Measurements from ENCODE around the gene NEK1.

Gene NEK1

DNA sequence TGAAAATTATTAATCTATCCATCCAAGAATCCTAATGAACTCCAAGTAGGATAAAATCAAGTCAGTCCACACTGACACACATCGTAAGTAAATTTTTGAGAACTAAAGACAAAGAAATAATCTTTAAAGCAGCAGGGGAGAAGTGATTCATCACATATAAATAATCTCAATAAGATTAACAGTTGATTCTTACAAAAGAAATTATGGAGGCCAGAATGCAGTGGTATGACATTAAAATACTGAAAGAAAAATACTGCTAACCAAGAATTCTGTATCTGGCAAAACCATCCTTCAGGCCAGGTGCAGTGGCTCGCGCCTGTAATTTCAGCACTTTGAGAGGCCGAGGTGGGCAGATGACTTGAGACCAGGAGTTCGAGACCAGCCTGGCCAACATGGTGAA is 245.6 kb downstream of the NEK1 start:
- DNase-seq (ENCODE audit: low read depth), result no peak

DNA sequence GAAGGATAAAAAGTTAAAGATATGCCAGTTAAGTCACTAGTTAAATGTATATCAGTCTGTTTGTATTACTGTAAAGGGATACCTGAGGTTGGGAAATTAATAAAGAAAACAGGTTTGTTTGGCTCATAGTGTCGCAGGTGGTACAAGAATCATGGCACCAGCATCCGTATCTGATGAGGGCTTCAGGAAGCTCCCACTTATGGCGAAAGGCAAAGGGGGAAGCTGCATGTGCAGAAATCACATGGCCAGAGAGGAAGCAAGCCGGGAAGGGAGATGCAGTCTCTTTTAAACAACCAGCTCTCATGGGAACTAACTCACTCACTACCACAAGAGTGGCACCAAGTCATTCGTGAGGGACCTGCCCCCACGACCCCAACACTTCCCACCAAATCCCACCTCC is 249.8 kb downstream of the NEK1 start:
- DNase-seq (ENCODE audit: low read depth), result no peak

DNA sequence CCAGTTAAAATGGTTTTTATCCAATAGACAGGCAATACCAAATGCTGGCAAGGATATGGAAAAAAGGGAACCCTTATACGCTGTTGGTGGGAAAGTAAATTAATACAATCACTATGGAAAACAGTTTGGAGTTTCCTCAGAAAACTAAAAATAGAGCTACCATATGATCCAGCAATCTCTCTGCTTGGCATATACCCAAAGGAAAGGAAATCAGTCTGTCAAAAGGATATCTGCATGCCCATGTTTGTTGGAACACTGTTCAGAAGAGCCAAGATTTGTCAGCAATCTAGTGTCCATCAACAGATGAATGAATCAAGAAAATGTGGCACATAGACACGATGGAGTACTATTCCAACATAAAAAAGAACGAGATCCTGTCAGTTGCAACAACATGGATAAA is 250.6 kb downstream of the NEK1 start:
- DNase-seq (ENCODE audit: low read depth), result no peak

DNA sequence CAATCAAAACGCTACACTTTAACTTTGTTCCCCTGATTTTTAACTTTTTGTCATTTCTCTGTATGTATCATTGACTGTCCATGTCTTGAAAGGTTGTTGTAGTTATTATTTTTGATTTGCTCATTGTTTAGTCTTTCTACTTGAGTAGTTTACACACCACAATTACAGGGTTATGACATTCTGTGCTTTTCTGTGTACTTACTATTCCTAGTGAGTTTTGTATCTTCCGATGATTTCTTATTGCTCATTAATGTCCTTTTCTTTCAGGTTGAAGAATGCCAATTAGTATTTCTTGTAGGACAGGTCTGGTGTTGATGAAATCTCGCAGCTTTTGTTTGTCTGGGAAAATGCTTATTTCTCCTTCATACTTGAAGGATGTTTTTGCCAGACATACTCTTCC is 252.4 kb downstream of the NEK1 start:
- DNase-seq (ENCODE audit: low read depth), result no peak

DNA sequence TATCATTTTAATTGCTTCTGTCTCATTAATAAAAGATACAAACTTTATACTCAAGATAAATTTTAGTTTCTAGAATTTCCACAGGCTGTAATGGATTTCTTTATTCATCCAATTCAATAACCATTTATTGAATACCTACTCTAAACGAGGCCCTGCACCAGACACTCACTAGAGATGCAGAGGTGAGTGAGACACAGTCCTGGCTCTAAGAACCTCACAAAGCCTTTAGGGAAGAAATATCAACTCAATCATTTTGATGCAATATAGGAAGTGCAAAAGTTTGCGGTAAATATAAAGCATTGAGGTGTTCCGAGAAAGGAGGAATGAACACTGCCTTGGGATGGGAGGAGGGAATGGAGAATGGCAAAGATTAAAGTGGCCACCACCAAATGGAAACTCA is 260.0 kb downstream of the NEK1 start:
- DNase-seq (ENCODE audit: low read depth), result no peak

DNA sequence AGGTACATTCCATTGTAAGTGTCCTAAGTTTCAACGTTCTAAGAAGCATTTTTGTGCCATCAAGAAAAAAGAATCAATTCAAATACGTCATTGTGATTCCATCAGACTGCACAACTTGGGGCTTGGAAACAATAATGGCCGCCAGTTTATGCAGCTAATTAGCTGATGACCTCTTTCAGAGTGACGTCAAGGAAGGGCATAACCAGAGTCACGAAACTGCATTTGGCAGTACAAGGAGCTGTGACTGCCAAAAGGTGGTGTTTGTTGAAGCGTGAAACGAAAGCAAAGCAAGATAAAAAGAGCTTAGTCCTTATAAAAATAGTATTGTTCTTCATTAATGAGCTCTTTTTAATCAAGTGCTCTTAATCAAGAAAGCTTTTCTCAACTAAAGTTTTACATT is 260.5 kb downstream of the NEK1 start:
- no peak for DNase-seq (ENCODE audit: low read depth)

DNA sequence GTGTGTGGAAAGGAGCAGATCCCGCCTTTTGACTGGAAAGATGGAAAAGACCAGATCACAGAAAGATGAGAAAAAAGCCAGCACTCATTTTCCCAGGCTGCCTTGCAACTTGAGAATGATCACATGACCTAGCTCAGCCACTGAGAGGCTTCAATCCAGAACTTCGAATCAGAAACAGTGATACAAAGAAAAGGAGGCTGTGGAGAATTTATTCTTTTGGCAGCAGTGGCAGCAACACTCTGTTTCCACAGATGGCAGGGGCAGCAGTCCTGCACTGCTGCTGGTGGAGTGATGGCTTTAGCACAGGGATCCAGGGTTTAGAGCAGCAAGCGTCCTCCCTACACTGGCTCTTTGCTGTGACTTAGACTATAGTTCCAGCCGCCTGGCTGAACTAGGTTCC is 263.8 kb downstream of the NEK1 start:
- no peak for DNase-seq (ENCODE audit: low read depth)

DNA sequence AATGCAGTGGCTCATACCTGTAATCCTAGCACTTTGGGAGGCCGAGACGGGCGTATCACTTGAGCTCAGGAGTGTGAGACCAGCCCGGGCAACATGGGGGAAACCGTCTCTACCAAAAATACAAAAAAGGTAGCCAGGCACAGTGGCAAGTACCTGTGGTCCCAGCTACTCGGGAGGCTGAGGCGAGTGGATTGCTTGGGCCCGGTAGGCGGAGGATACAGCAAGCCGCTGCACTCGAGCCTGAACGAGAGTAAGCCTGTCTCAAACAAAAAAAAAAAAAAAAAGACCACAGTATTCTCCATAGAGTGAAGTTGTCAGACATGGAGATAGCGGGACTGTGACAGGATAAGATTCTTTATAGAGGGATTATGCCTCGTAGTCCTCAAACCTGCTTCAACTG is 265.5 kb downstream of the NEK1 start:
- no peak for DNase-seq (ENCODE audit: low read depth)

DNA sequence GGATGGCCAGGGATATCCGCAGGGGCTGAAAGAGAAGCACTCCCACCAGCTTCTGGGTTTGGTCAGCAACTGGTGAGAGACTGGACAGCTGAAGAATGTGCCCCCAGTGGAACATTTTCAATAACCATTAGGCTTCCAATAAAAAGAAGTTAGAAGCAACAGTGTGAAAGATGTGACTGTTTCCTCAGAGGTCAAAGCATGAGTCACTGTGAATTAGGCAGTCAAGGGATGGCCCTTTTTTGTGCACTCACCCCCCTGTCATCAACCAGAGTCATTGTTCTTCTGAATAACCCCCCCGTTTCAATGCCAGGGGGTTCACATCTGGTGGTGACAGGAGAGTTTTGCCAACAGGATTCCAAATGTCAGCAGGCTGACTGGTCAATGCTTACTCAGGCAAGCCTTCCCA is 267.1 kb downstream of the NEK1 start:
- DNase-seq (ENCODE audit: low read depth), result peak; percentile 77
